K562 (cell line): ENCODE data around the gene RLN1. TPM values are rescaled to one million over a fixed set of nuclear protein-coding genes. Genes with fewer than 3 reads are reported as not detected.

ENCODE experiments used
- DNMT1 ChIP-seq: fragments of 450-650 bp; IDR thresholded peaks from 2 replicates; pipeline ENCODE4 v1.6.1; 2016; ENCODE audit warnings: antibody characterized with exemption, mild to moderate bottlenecking
- FOXA1 ChIP-seq: fragments of 450-650 bp; IDR thresholded peaks from 2 replicates; pipeline ENCODE4 v1.6.1; 2016; ENCODE audit warnings: mild to moderate bottlenecking, borderline replicate concordance
- MBD1 ChIP-seq: fragments of 250-450 bp; sonication (Bioruptor Pico); IDR thresholded peaks from 2 replicates; pipeline ENCODE4 v1.8.0; 2022; ENCODE audit warnings: inconsistent platforms
- SIN3A ChIP-seq, 2 experiments: fragments of 150-350 bp in 1 of 2; IDR thresholded peaks; 2 replicates each; pipeline ENCODE4 v1.6.1; 2011 to 2016; ENCODE audit warnings: borderline replicate concordance in 2 of 2, low read depth in 2 of 2, low read length in 2 of 2, mild to moderate bottlenecking in 2 of 2, moderate library complexity in 2 of 2; ENCODE audit not compliant: control insufficient read depth in 1 of 2
- SMARCB1 ChIP-seq: IDR thresholded peaks from 2 replicates; pipeline ENCODE4 v1.6.1; 2011; ENCODE audit warnings: improper control_type of control experiment, low read depth; ENCODE audit not compliant: insufficient read length
- ZC3H4 ChIP-seq: sonication (generic); formaldehyde crosslinking; IDR thresholded peaks from 2 replicates; pipeline ENCODE4 v1.9.0; 2021; ENCODE audit warnings: missing genetic modification reagents, borderline replicate concordance
- polyA plus RNA-seq, 8 experiments: library from polyadenylated mRNA; depleted of rRNA in 4 of 8; stranded (reverse) in 5 of 8; unstranded in 3 of 8; fragments of >200 nt; fragmentation: Nextera tagmentation in 2 of 8; fragmentation: Illumina TruSeq in 1 of 8; extraction: Ambion mirVana in 2 of 8; extraction: Trizol in 1 of 8; gene quantifications; 2 replicates each; pipeline versions ENCODE4 v1.2.1 to v1.2.3, GENCODE V29; 2011 to 2014; ENCODE audit warnings: inconsistent platforms in 1 of 8, missing spikeins in 1 of 8
- small RNA-seq: library from RNA; depleted of rRNA; stranded (forward); fragments of <200 nt; gene quantifications from one replicate; pipeline ENCODE3, GENCODE V24; 2014
- total RNA-seq, 7 experiments: library from RNA; depleted of rRNA in 6 of 7; stranded (reverse); fragments of >200 nt in 6 of 7; fragmentation: Illumina TruSeq in 2 of 7; extraction: Trizol in 2 of 7; gene quantifications; 2 replicates each; pipeline versions ENCODE4 v1.2.1 to v1.2.3, GENCODE V29; 2011 to 2021; ENCODE audit warnings: low replicate concordance in 1 of 7

Gene RLN1
- total and polyA plus RNA-seq, 9 of the 15 experiments (the other 6 are each of a cell fraction or from before 2014, with no cell fraction given): not detected

- no peak for TF ChIP-seq ZC3H4
- TF ChIP-seq FOXA1: no peak
- TF ChIP-seq SMARCB1: no peak
- no peak for TF ChIP-seq DNMT1
- TF ChIP-seq SIN3A (IDR thresholded peaks at IDR 0.05; ENCODE audit: borderline replicate concordance in 2 of 2, control insufficient read depth in 1 of 2, low read depth in 2 of 2, low read length in 2 of 2): no peak
- TF ChIP-seq MBD1 (CRISPR knock-in tag): no peak
These were observed 53.4 kb downstream of the RLN1 start (continued) for GRCh38 chr9:5286262-5286661.

Small RNA genes within 50 kb of the gene (small RNA-seq; reads per million reads assigned to genes)
- gene AL135786.1: not detected
- gene HMGN2P31: not detected

Other genes starting within 250 kb of the RLN1 start
- not detected in 2 replicates for gene INSL6, start 154.2 kb downstream of the RLN1 start, total RNA-seq (2014; rRNA removed)
- gene INSL6, start 154.2 kb downstream of the RLN1 start, total RNA-seq (2014; rRNA removed; fragmentation: Illumina TruSeq; extraction: Trizol): not detected in 2 replicates
- gene INSL6, start 154.2 kb downstream of the RLN1 start, total RNA-seq (2015; rRNA removed; fragmentation: Illumina TruSeq; extraction: Trizol): not detected in 2 replicates
- not detected in 2 replicates for gene INSL6, start 154.2 kb downstream of the RLN1 start, total RNA-seq (2021)
- not detected in 2 replicates for gene INSL6, start 154.2 kb downstream of the RLN1 start, polyA plus RNA-seq (2011; rRNA removed)
- gene INSL6, start 154.2 kb downstream of the RLN1 start, polyA plus RNA-seq (2014; fragmentation: Illumina TruSeq; extraction: Trizol): not detected in 2 replicates
- gene INSL6, start 154.2 kb downstream of the RLN1 start, polyA plus RNA-seq (2014; fragmentation: Nextera tagmentation; extraction: Ambion mirVana): under 1 TPM; 0.04 to 0.06 TPM
- gene INSL6, start 154.2 kb downstream of the RLN1 start, polyA plus RNA-seq (2014; rRNA removed): not detected in 2 replicates
- not detected in 2 replicates for gene INSL4, start 108.5 kb downstream of the RLN1 start, total RNA-seq (2014; rRNA removed)
- not detected in 2 replicates for gene INSL4, start 108.5 kb downstream of the RLN1 start, total RNA-seq (2014; rRNA removed; fragmentation: Illumina TruSeq; extraction: Trizol)
- not detected in 2 replicates for gene INSL4, start 108.5 kb downstream of the RLN1 start, total RNA-seq (2015; rRNA removed; fragmentation: Illumina TruSeq; extraction: Trizol)
- gene INSL4, start 108.5 kb downstream of the RLN1 start, total RNA-seq (2021): not detected in 2 replicates
- gene INSL4, start 108.5 kb downstream of the RLN1 start, polyA plus RNA-seq (2011; rRNA removed): not detected in 2 replicates
- not detected in 2 replicates for gene INSL4, start 108.5 kb downstream of the RLN1 start, polyA plus RNA-seq (2014; fragmentation: Illumina TruSeq; extraction: Trizol)
- gene INSL4, start 108.5 kb downstream of the RLN1 start, polyA plus RNA-seq (2014; fragmentation: Nextera tagmentation; extraction: Ambion mirVana): not detected
- gene INSL4, start 108.5 kb downstream of the RLN1 start, polyA plus RNA-seq (2014; rRNA removed): not detected in 2 replicates
- gene RLN2, start 35.2 kb downstream of the RLN1 start, total RNA-seq (2014; rRNA removed): not detected in 2 replicates
- not detected in 2 replicates for gene RLN2, start 35.2 kb downstream of the RLN1 start, total RNA-seq (2014; rRNA removed; fragmentation: Illumina TruSeq; extraction: Trizol)
- gene RLN2, start 35.2 kb downstream of the RLN1 start, total RNA-seq (2015; rRNA removed; fragmentation: Illumina TruSeq; extraction: Trizol): not detected in 2 replicates
- gene RLN2, start 35.2 kb downstream of the RLN1 start, total RNA-seq (2021): not detected in 2 replicates
- not detected in 2 replicates for gene RLN2, start 35.2 kb downstream of the RLN1 start, polyA plus RNA-seq (2011; rRNA removed)
- gene RLN2, start 35.2 kb downstream of the RLN1 start, polyA plus RNA-seq (2014; fragmentation: Illumina TruSeq; extraction: Trizol): not detected in 2 replicates
- gene RLN2, start 35.2 kb downstream of the RLN1 start, polyA plus RNA-seq (2014; fragmentation: Nextera tagmentation; extraction: Ambion mirVana): under 1 TPM; 0.08 to 0.17 TPM
- gene RLN2, start 35.2 kb downstream of the RLN1 start, polyA plus RNA-seq (2014; rRNA removed): not detected in 2 replicates
- gene PLGRKT, start 98.0 kb upstream of the RLN1 start, total RNA-seq (2014; rRNA removed): 4.5 and 4.7 TPM in 2 replicates
- 9.3 and 11.3 TPM in 2 replicates for gene PLGRKT, start 98.0 kb upstream of the RLN1 start, total RNA-seq (2014; rRNA removed; fragmentation: Illumina TruSeq; extraction: Trizol)
- 6.9 and 10.0 TPM in 2 replicates for gene PLGRKT, start 98.0 kb upstream of the RLN1 start, total RNA-seq (2015; rRNA removed; fragmentation: Illumina TruSeq; extraction: Trizol)
- gene PLGRKT, start 98.0 kb upstream of the RLN1 start, total RNA-seq (2021): 6.5 and 10.4 TPM in 2 replicates
- gene PLGRKT, start 98.0 kb upstream of the RLN1 start, polyA plus RNA-seq (2011; rRNA removed): 4.7 and 5.2 TPM in 2 replicates
- 5.9 and 6.0 TPM in 2 replicates for gene PLGRKT, start 98.0 kb upstream of the RLN1 start, polyA plus RNA-seq (2014; fragmentation: Illumina TruSeq; extraction: Trizol)
- gene PLGRKT, start 98.0 kb upstream of the RLN1 start, polyA plus RNA-seq (2014; fragmentation: Nextera tagmentation; extraction: Ambion mirVana): 10 to 100 TPM; 11.2 to 13.8 TPM
- gene PLGRKT, start 98.0 kb upstream of the RLN1 start, polyA plus RNA-seq (2014; rRNA removed): 6.0 and 6.6 TPM in 2 replicates
- gene CD274, start 110.7 kb upstream of the RLN1 start, total RNA-seq (2014; rRNA removed): 0.20 and 0.27 TPM in 2 replicates
- 0.47 TPM in 1 of 2 replicates, not detected in the other for gene CD274, start 110.7 kb upstream of the RLN1 start, total RNA-seq (2014; rRNA removed; fragmentation: Illumina TruSeq; extraction: Trizol)
- gene CD274, start 110.7 kb upstream of the RLN1 start, total RNA-seq (2015; rRNA removed; fragmentation: Illumina TruSeq; extraction: Trizol): 0.26 and 0.51 TPM in 2 replicates
- gene CD274, start 110.7 kb upstream of the RLN1 start, total RNA-seq (2021): 0.18 and 0.24 TPM in 2 replicates
- 0.18 TPM in 1 of 2 replicates, not detected in the other for gene CD274, start 110.7 kb upstream of the RLN1 start, polyA plus RNA-seq (2011; rRNA removed)
- gene CD274, start 110.7 kb upstream of the RLN1 start, polyA plus RNA-seq (2014; fragmentation: Illumina TruSeq; extraction: Trizol): 0.07 and 0.33 TPM in 2 replicates
- gene CD274, start 110.7 kb upstream of the RLN1 start, polyA plus RNA-seq (2014; fragmentation: Nextera tagmentation; extraction: Ambion mirVana): under 1 TPM in 1 of 2 experiments, not detected in 1; 0.32 TPM
- gene CD274, start 110.7 kb upstream of the RLN1 start, polyA plus RNA-seq (2014; rRNA removed): 0.34 TPM in 1 of 2 replicates, not detected in the other
- not detected in 2 replicates for gene PDCD1LG2, start 170.7 kb upstream of the RLN1 start, total RNA-seq (2014; rRNA removed)
- not detected in 2 replicates for gene PDCD1LG2, start 170.7 kb upstream of the RLN1 start, total RNA-seq (2014; rRNA removed; fragmentation: Illumina TruSeq; extraction: Trizol)
- gene PDCD1LG2, start 170.7 kb upstream of the RLN1 start, total RNA-seq (2015; rRNA removed; fragmentation: Illumina TruSeq; extraction: Trizol): not detected in 2 replicates
- gene PDCD1LG2, start 170.7 kb upstream of the RLN1 start, total RNA-seq (2021): not detected in 2 replicates
- gene PDCD1LG2, start 170.7 kb upstream of the RLN1 start, polyA plus RNA-seq (2011; rRNA removed): not detected in 2 replicates
- gene PDCD1LG2, start 170.7 kb upstream of the RLN1 start, polyA plus RNA-seq (2014; fragmentation: Illumina TruSeq; extraction: Trizol): not detected in 2 replicates
- gene PDCD1LG2, start 170.7 kb upstream of the RLN1 start, polyA plus RNA-seq (2014; fragmentation: Nextera tagmentation; extraction: Ambion mirVana): not detected
- gene PDCD1LG2, start 170.7 kb upstream of the RLN1 start, polyA plus RNA-seq (2014; rRNA removed): not detected in 2 replicates